Trophoblast cell (in vitro differentiated cells and primary cell): Measurements from ENCODE around the gene GGT7.

Source experiments
- DNase-seq, 2 donors: peaks; one replicate each; pipeline ENCODE4 v3.0.0-alpha.2; 2016
- H2AFZ ChIP-seq: 2 replicates; pipeline ENCODE4 v1.6.1; 2013; ENCODE audit warnings: low read length, moderate library complexity, mild to moderate bottlenecking; ENCODE audit not compliant: insufficient read depth, poor library complexity
- H2AK5ac ChIP-seq: 2 replicates; pipeline ENCODE4 v1.6.1; 2013; ENCODE audit warnings: mild to moderate bottlenecking, low read length
- H2BK120ac ChIP-seq: 2 replicates; pipeline ENCODE4 v1.6.1; 2013; ENCODE audit warnings: low read length, mild to moderate bottlenecking, moderate library complexity; ENCODE audit not compliant: insufficient read depth, poor library complexity
- H2BK12ac ChIP-seq: 2 replicates; pipeline ENCODE4 v1.6.1; 2013; ENCODE audit warnings: mild to moderate bottlenecking, low read length, moderate library complexity
- H2BK5ac ChIP-seq: 2 replicates; pipeline ENCODE4 v1.6.1; 2013; ENCODE audit warnings: low read length, low read depth, moderate library complexity, mild to moderate bottlenecking; ENCODE audit not compliant: poor library complexity
- H3K14ac ChIP-seq: 2 replicates; pipeline ENCODE4 v1.6.1; 2013; ENCODE audit warnings: mild to moderate bottlenecking, low read length
- H3K18ac ChIP-seq: 2 replicates; pipeline ENCODE4 v1.6.1; 2013; ENCODE audit warnings: mild to moderate bottlenecking, low read length
- H3K23ac ChIP-seq: 2 replicates; pipeline ENCODE4 v1.6.1; 2013; ENCODE audit warnings: low read length
- H3K27ac ChIP-seq: 2 replicates; pipeline ENCODE4 v1.5.1; 2013; ENCODE audit warnings: low read depth, mild to moderate bottlenecking, inconsistent platforms, low read length, moderate library complexity
- H3K27me3 ChIP-seq: 2 replicates; pipeline ENCODE4 v1.6.1; 2013; ENCODE audit warnings: inconsistent platforms, mild to moderate bottlenecking, low read length, moderate library complexity; ENCODE audit not compliant: insufficient read depth
- H3K36me3 ChIP-seq, 2 experiments: 1 replicate in 1 of 2; 2 replicates in 1 of 2; pipeline ENCODE4 v1.6.1; 2013; ENCODE audit warnings: low read length in 2 of 2, mild to moderate bottlenecking in 2 of 2, moderate library complexity in 1 of 2; ENCODE audit not compliant: insufficient read depth in 2 of 2, control insufficient read depth in 1 of 2
- H3K4ac ChIP-seq: 2 replicates; pipeline ENCODE4 v1.6.1; 2013; ENCODE audit warnings: low read depth, mild to moderate bottlenecking, low read length, moderate library complexity
- H3K4me1 ChIP-seq, 2 experiments: 1 replicate in 1 of 2; 2 replicates in 1 of 2; pipeline ENCODE4 v1.6.1; 2013; ENCODE audit warnings: low read length in 2 of 2, mild to moderate bottlenecking in 2 of 2, moderate library complexity in 1 of 2; ENCODE audit not compliant: insufficient read depth in 2 of 2, control insufficient read depth in 1 of 2
- H3K4me2 ChIP-seq: 2 replicates; pipeline ENCODE4 v1.6.1; 2013; ENCODE audit warnings: inconsistent platforms, mild to moderate bottlenecking, low read length, moderate library complexity
- H3K4me3 ChIP-seq: 2 replicates; pipeline ENCODE4 v1.5.1; 2013; ENCODE audit warnings: mild to moderate bottlenecking, low read depth, low read length, inconsistent platforms
- H3K79me1 ChIP-seq: one replicate; pipeline ENCODE4 v1.6.1; 2013; ENCODE audit warnings: low read length
- H3K79me2 ChIP-seq: 2 replicates; pipeline ENCODE4 v1.6.1; 2013; ENCODE audit warnings: low read length, mild to moderate bottlenecking; ENCODE audit not compliant: control insufficient read depth, insufficient read depth, poor library complexity
- H3K9ac ChIP-seq: 2 replicates; pipeline ENCODE4 v1.6.1; 2013; ENCODE audit warnings: mild to moderate bottlenecking, low read length
- H3K9me3 ChIP-seq: 2 replicates; pipeline ENCODE4 v1.6.1; 2013; ENCODE audit warnings: low read depth, mild to moderate bottlenecking, control low read depth, inconsistent platforms, low read length; ENCODE audit not compliant: insufficient read depth
- H4K12ac ChIP-seq: 2 replicates; pipeline ENCODE4 v1.6.1; 2013; ENCODE audit warnings: low read depth, mild to moderate bottlenecking, low read length, moderate library complexity
- H4K8ac ChIP-seq: 2 replicates; pipeline ENCODE4 v1.6.1; 2013; ENCODE audit warnings: low read depth, mild to moderate bottlenecking, low read length, moderate library complexity
- H4K91ac ChIP-seq: one replicate; pipeline ENCODE4 v1.6.1; 2013; ENCODE audit warnings: low read depth, mild to moderate bottlenecking, low read length, moderate library complexity
- WGBS: extraction: QIAGEN DNeasy Blood & Tissue Kit; methylation state at CpG from one replicate; pipeline ENCODE4 v1.1.7; 2013; ENCODE audit warnings: missing lambda C conversion rate; ENCODE audit not compliant: insufficient read length, insufficient coverage; ENCODE audit errors: extremely low coverage; 5-methylcytosine and 5-hydroxymethylcytosine counted together

GGT7 gene

GRCh38 chr20:34852298-34852697 lies 20.4 kb downstream of the GGT7 start:
- H2AFZ ChIP-seq: no peak overlapping the region
- no peak overlapping the region for H4K8ac ChIP-seq
- H3K23ac ChIP-seq: no peak overlapping the region
- H3K27me3 ChIP-seq: no peaks in the 10 kb centered on the region
- no peaks in the 10 kb centered on the region for H3K79me1 ChIP-seq
- H4K12ac ChIP-seq: no peak overlapping the region
- no CpG with 5 or more reads among the region's 4 CpGs for WGBS
- peaks cover 4% of the 10 kb centered on the region for H3K9me3 ChIP-seq
- H3K18ac ChIP-seq: no peak overlapping the region
- H3K27ac ChIP-seq: no peak overlapping the region
- no peak overlapping the region for H3K4me2 ChIP-seq
- no peaks in the 10 kb centered on the region for H3K79me2 ChIP-seq
- H2BK120ac ChIP-seq: no peak overlapping the region
- H2BK12ac ChIP-seq: no peak overlapping the region
- H3K14ac ChIP-seq: no peak overlapping the region
- no peak overlapping the region for H3K4ac ChIP-seq
- H3K36me3 ChIP-seq: peaks cover 26 to 43% of the 10 kb centered on the region in 2 experiments
- H3K4me1 ChIP-seq: no peaks in the 10 kb centered on the region
- no peak overlapping the region for H3K9ac ChIP-seq
- no peak for DNase-seq
- H3K4me3 ChIP-seq: no peak overlapping the region
- no peak overlapping the region for H2BK5ac ChIP-seq
- no peak overlapping the region for H2AK5ac ChIP-seq
- no peak overlapping the region for H4K91ac ChIP-seq

DNA sequence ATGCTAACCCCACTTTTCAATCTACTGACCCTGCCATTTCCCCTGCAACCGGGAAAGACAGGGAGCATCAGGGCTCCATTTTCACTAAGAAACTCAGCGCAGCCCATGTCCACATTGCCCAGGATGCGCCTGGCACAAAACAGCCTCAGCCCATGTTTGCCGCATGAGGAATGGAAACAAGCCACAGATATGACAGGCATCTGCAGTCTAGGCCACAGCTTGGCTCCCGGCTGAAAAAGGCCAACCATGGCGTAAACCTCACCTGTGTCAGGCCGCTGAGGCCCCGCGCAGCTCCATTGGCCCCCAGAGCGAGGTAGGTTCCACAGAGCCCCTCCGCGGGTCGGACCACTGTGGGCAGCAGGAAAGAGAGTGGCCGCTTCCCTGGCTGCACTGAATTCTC lies 21.7 kb downstream of the GGT7 start:
- no peak overlapping the region for H3K4ac ChIP-seq
- H3K9ac ChIP-seq: no peak overlapping the region
- no peak overlapping the region for H4K12ac ChIP-seq
- H3K23ac ChIP-seq: no peak overlapping the region
- no peak overlapping the region for H4K91ac ChIP-seq
- H2AFZ ChIP-seq: no peak overlapping the region
- H3K9me3 ChIP-seq: peaks cover 2% of the 10 kb centered on the region
- no peak overlapping the region for H2AK5ac ChIP-seq
- no peak overlapping the region for H2BK5ac ChIP-seq
- H3K4me3 ChIP-seq: no peak overlapping the region
- no peaks in the 10 kb centered on the region for H3K4me1 ChIP-seq
- peaks cover 26 to 38% of the 10 kb centered on the region in 2 experiments for H3K36me3 ChIP-seq
- H3K4me2 ChIP-seq: no peak overlapping the region
- no peak overlapping the region for H3K14ac ChIP-seq
- DNase-seq: peak in 1 of 2 donors; percentile 7
- no CpG with 5 or more reads among the region's 14 CpGs for WGBS
- H2BK120ac ChIP-seq: no peak overlapping the region
- no peaks in the 10 kb centered on the region for H3K79me2 ChIP-seq
- no peak overlapping the region for H3K18ac ChIP-seq
- H3K27ac ChIP-seq: no peak overlapping the region
- H3K79me1 ChIP-seq: no peaks in the 10 kb centered on the region
- no peak overlapping the region for H4K8ac ChIP-seq
- no peaks in the 10 kb centered on the region for H3K27me3 ChIP-seq
- no peak overlapping the region for H2BK12ac ChIP-seq

DNA sequence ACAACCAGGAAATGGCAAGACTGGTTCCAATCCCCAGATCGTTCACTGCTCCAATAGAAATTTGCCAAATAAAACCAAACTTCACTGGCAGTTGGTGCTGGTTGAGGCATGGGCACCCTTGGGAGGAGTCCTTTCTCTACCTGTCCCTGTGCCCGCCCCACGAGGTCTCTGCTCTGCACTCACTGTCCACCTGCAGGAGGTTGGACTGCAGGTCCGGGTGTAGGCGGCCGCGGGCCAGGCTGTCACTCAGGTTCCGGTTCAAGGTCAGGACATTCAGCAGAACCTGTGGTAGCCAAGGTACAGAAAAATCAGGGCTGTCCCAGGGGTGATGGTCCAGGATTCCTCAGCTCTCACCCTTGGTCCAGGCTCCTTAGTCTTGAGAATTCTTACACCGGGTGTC lies 22.9 kb downstream of the GGT7 start:
- WGBS: no CpG with 5 or more reads among the region's 9 CpGs
- H3K4me3 ChIP-seq: no peak overlapping the region
- no peak overlapping the region for H2BK12ac ChIP-seq
- H3K79me2 ChIP-seq: no peaks in the 10 kb centered on the region
- H3K9me3 ChIP-seq: peaks cover 2% of the 10 kb centered on the region
- peaks cover 23 to 32% of the 10 kb centered on the region in 2 experiments for H3K36me3 ChIP-seq
- H3K9ac ChIP-seq: no peak overlapping the region
- no peak overlapping the region for H3K23ac ChIP-seq
- H2BK120ac ChIP-seq: no peak overlapping the region
- no peak overlapping the region for H4K12ac ChIP-seq
- H3K14ac ChIP-seq: no peak overlapping the region
- H4K8ac ChIP-seq: no peak overlapping the region
- H3K79me1 ChIP-seq: no peaks in the 10 kb centered on the region
- no peak overlapping the region for H3K4ac ChIP-seq
- H3K27ac ChIP-seq: no peak overlapping the region
- H3K4me2 ChIP-seq: no peak overlapping the region
- no peak overlapping the region for H4K91ac ChIP-seq
- H3K27me3 ChIP-seq: no peaks in the 10 kb centered on the region
- no peak for DNase-seq
- H3K18ac ChIP-seq: no peak overlapping the region
- no peaks in the 10 kb centered on the region for H3K4me1 ChIP-seq
- no peak overlapping the region for H2BK5ac ChIP-seq
- H2AK5ac ChIP-seq: no peak overlapping the region
- no peak overlapping the region for H2AFZ ChIP-seq

- Histone ChIP-seq H3K23ac (no peak overlapping the region), H2BK12ac (no peak overlapping the region), H2AK5ac (no peak overlapping the region), H2BK5ac (no peak overlapping the region), H3K9me3 (peaks cover 2% of the 10 kb centered on the region), H3K4ac (no peak overlapping the region), H3K79me2 (no peaks in the 10 kb centered on the region), H3K14ac (no peak overlapping the region), H3K4me2 (no peak overlapping the region), H2BK120ac (no peak overlapping the region), H3K36me3 (peaks cover 20 to 26% of the 10 kb centered on the region in 2 experiments), H3K79me1 (no peaks in the 10 kb centered on the region), H3K9ac (no peak overlapping the region), H3K4me3 (no peak overlapping the region), H4K8ac (no peak overlapping the region), H3K4me1 (no peaks in the 10 kb centered on the region), H2AFZ (no peak overlapping the region), H3K27ac (no peak overlapping the region), H3K27me3 (no peaks in the 10 kb centered on the region), H3K18ac (no peak overlapping the region), H4K12ac (no peak overlapping the region), H4K91ac (no peak overlapping the region)
- WGBS: no CpG with 5 or more reads among the region's 5 CpGs
- DNase-seq: no peak
These were observed 24.1 kb downstream of the GGT7 start for GRCh38 chr20:34848597-34848996.
